Heart right ventricle (tissue), 16 donors: Measurements from ENCODE around the gene OXLD1. TPM values are rescaled to one million over a fixed set of nuclear protein-coding genes. Genes with fewer than 3 reads are reported as not detected.

Experiments used
- ATAC-seq, 8 donors: fragments of 200-7000 bp; cut with Tn5 transposase; one replicate each; pipeline ENCODE4 v1.9.1; 2020; ENCODE audit warnings: mild to moderate bottlenecking in 8 of 8, moderate library complexity in 8 of 8, moderate number of reproducible peaks in 1 of 8
- DNase-seq, 2 donors: peaks; one replicate each; pipeline ENCODE4 v3.0.0-alpha.2; 2020
- H3K27ac ChIP-seq, 10 donors: fragments of 200-600 bp; sonication (generic) in 2 of 10; one replicate each; pipeline versions ENCODE4 v1.5.0 to v1.8.0; 2020 to 2022; ENCODE audit warnings: mild to moderate bottlenecking in 3 of 10
- H3K27me3 ChIP-seq, 7 donors: fragments of 200-600 bp; one replicate each; pipeline ENCODE4 v1.8.0; 2021 to 2022; ENCODE audit warnings: mild to moderate bottlenecking in 2 of 7
- H3K36me3 ChIP-seq, 9 donors: fragments of 200-600 bp; sonication (generic) in 1 of 9; one replicate each; pipeline versions ENCODE4 v1.5.0 to v1.8.0; 2020 to 2022; ENCODE audit warnings: mild to moderate bottlenecking in 2 of 9
- H3K4me1 ChIP-seq, 9 donors: fragments of 200-600 bp; sonication (generic) in 1 of 9; one replicate each; pipeline versions ENCODE4 v1.5.0 to v1.8.0; 2020 to 2022; ENCODE audit warnings: mild to moderate bottlenecking in 4 of 9
- H3K4me3 ChIP-seq, 10 donors: fragments of 200-600 bp; sonication (generic) in 2 of 10; one replicate each; pipeline versions ENCODE4 v1.5.0 to v1.8.0; 2020 to 2022; ENCODE audit warnings: mild to moderate bottlenecking in 7 of 10, moderate library complexity in 2 of 10
- H3K9me3 ChIP-seq, 11 donors: fragments of 200-600 bp in 10 of 11; sonication (generic) in 2 of 11; one replicate each; pipeline versions ENCODE4 v1.5.0 to v1.8.0; 2013 to 2022; ENCODE audit warnings: mild to moderate bottlenecking in 2 of 11, control low read depth in 1 of 11, moderate library complexity in 1 of 11
- WGBS, 2 donors: extraction: QIAGEN DNeasy Blood & Tissue Kit; methylation state at CpG; one replicate each; pipeline ENCODE4 v1.1.7; 2013; ENCODE audit warnings: inconsistent platforms in 1 of 2; 5-methylcytosine and 5-hydroxymethylcytosine counted together
- intact Hi-C, 10 donors: fragments of 100-400 bp; cut with DNase I; formaldehyde crosslinking; loops; one replicate each; pipeline versions ENCODE4 v1.11.1 to v1.14.2; 2022
- polyA plus RNA-seq, 2 donors: library from polyadenylated mRNA; stranded (reverse); fragments of 200-250 nt; gene quantifications; one replicate each; pipeline ENCODE4 v1.2.3, GENCODE V29; 2013
- total RNA-seq, 10 donors: library from RNA; stranded (reverse); fragmentation: NEBNext Ultra II Directional in 3 of 10; extraction: Animal tissue kit (Norgen Biotek cat#: 25700) in 3 of 10; gene quantifications; one replicate each; pipeline versions ENCODE4 v1.2.1 to v1.2.4, GENCODE V29; 2021 to 2023
- TF ChIP-seq, protein P1 (sequence below), 9 donors: fragments of 200-600 bp; sonication (generic) in 2 of 9; IDR thresholded peaks; one replicate each; pipeline versions ENCODE4 v1.5.0 to v1.8.0; 2021 to 2022; ENCODE audit warnings: antibody characterized with exemption in 9 of 9, mild to moderate bottlenecking in 5 of 9, moderate library complexity in 1 of 9
- donor health status: Arrhythmogenic right ventricular cardiomyopathy.
- donor health status: ischemic (EF 13 %, LVEDD 7.1; RV severe dilation, severe dysfunction).
- donor health status: healthy with polysubstance abuse.
- donor health status: DM: no; HTN: yes; CAD: no.
- donor health status: DM: no; HTN: no; CAD: no.
- donor health status: ischemic (EF 25% LVEDD 6.9; RV normal size, moderate dysfunction).
- donor health status: ischemic (EF 25% LVEDD 5.7; RV mildly dilated, moderate dysfunction).
- donor health status: healthy.
- donor health status: DM: yes; HTN: yes; CAD: no.
- donor health status: Ischemic cardiomyopathy.
- donor health status: ischemic (EF 35%, LVEDD 5.7; RV mildly dilated, moderate dysfunction).
- donor health status: nonischemic (EF 11% LVEDD 7.7; RV severe dilation, severe dysfunction).
- donor health status: DM: yes; HTN: yes; CAD: no.
- donor health status: PGD.
- donor health status: ischemic (EF 29% LVEDD 5.4; RV normal size, mild dysfunction).
- donor health status: nonischemic (EF 23%, LVEDD 6.1; RV moderate dilation, normal function).

The OXLD1 gene
- total and polyA plus RNA-seq, 12 donors = 12.6 to 51.8 (median 18.3) TPM

DNA sequence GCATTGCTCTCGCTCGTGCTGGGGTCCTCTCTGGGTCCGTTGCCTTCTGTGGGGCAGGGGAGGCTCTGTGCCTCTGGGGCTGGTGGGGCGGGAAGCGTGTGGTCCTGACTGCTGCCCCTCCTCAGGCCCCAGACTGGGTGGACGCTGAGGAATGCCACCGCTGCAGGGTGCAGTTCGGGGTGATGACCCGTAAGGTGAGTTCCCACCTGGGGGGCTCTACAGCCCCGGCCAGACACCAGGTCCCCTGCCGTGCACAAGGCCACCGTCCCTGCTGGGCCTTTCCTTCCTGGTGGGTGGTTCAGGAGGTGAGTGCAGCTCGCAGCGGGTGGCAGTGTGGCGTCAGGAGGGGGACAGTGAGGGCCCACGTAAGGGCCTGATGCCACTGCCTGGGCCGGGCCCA is 24.1 kb upstream of the OXLD1 start:
- TF ChIP-seq, protein P1, sequence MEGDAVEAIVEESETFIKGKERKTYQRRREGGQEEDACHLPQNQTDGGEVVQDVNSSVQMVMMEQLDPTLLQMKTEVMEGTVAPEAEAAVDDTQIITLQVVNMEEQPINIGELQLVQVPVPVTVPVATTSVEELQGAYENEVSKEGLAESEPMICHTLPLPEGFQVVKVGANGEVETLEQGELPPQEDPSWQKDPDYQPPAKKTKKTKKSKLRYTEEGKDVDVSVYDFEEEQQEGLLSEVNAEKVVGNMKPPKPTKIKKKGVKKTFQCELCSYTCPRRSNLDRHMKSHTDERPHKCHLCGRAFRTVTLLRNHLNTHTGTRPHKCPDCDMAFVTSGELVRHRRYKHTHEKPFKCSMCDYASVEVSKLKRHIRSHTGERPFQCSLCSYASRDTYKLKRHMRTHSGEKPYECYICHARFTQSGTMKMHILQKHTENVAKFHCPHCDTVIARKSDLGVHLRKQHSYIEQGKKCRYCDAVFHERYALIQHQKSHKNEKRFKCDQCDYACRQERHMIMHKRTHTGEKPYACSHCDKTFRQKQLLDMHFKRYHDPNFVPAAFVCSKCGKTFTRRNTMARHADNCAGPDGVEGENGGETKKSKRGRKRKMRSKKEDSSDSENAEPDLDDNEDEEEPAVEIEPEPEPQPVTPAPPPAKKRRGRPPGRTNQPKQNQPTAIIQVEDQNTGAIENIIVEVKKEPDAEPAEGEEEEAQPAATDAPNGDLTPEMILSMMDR (IDR thresholded peaks at IDR 0.05) = no peak

DNA sequence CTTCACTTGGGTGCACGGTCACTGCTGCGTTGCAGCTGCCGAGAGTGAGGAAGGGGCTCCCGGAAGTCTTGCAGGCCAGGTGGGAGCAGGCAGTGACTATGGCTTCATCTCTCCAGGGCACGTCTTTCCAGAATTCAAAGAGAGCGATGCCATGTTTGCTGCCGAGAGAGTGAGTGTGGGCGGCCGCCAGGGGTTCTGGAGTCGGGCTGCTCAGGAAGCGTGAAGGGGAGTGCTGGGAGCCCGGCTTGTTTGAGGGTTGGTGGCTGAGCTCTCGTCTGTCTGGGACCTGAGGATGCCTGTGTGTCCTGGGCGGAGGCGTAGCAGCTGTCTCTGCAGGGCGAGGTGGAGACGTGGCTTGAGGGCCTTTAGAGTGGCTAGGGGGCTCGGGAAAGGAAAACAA is 23.7 kb upstream of the OXLD1 start:
- intact Hi-C loops = no loop called here
- WGBS, 2 donors = 88 to 90% methylated on average over 18 of the region's 18 CpGs
- TF ChIP-seq, protein P1 (IDR thresholded peaks at IDR 0.05) = no peak

More for the DNA sequence above, 24.1 kb upstream of the OXLD1 start:
- Histone ChIP-seq H3K9me3 (no peaks in the 10 kb centered on the region), H3K27ac (no peak overlapping the region), H3K36me3 (peaks cover 5 to 100% (median 86%) of the 10 kb centered on the region in 9 donors), H3K27me3 (no peaks in the 10 kb centered on the region), H3K4me1 (peaks cover under 1 to 9% (median 5%) of the 10 kb centered on the region in 9 donors), H3K4me3 (no peak overlapping the region)
- ATAC-seq = no peak
- DNase-seq = no peak
- intact Hi-C loops = no loop called here
- WGBS, 2 donors = 86% methylated on average over 17 of the region's 17 CpGs

DNA sequence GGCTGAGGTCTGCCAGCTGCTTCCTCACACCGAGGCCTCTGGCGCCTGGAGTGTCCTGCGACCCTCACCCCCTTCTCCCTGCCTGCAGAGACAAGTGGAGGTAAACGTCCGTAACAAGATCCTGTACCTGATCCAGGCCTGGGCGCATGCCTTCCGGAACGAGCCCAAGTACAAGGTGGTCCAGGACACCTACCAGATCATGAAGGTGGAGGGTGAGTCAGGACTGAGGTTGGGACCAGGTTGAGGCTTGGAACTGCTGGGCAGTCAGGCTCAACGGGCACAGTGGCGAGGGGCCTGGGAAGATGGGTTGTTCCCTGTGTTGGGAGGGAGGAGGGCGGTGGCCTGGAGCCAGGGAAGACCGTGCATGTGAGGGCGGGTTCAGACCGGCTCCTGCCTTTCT is 22.2 kb upstream of the OXLD1 start:
- no peak overlapping the region for H3K27ac ChIP-seq
- no peak for DNase-seq
- WGBS, 2 donors = 89% methylated on average over 14 of the region's 14 CpGs
- H3K4me3 ChIP-seq = no peak overlapping the region
- peaks cover 5 to 84% (median 68%) of the 10 kb centered on the region in 9 donors for H3K36me3 ChIP-seq
- peaks cover 12 to 22% (median 18%) of the 10 kb centered on the region in 9 donors for H3K4me1 ChIP-seq
- intact Hi-C loops = no loop called here
- H3K9me3 ChIP-seq = no peaks in the 10 kb centered on the region
- TF ChIP-seq, protein P1 (IDR thresholded peaks at IDR 0.05) = no peak
- no peaks in the 10 kb centered on the region for H3K27me3 ChIP-seq
- ATAC-seq = no peak

More for the DNA sequence above, 23.7 kb upstream of the OXLD1 start:
- H3K27me3 ChIP-seq = no peaks in the 10 kb centered on the region
- no peaks in the 10 kb centered on the region for H3K9me3 ChIP-seq
- H3K27ac ChIP-seq = no peak overlapping the region
- H3K4me3 ChIP-seq = no peak overlapping the region
- no peak for DNase-seq
- ATAC-seq = no peak
- peaks cover 6 to 14% (median 9%) of the 10 kb centered on the region in 9 donors for H3K4me1 ChIP-seq
- peaks cover 5 to 99% (median 81%) of the 10 kb centered on the region in 9 donors for H3K36me3 ChIP-seq

DNA sequence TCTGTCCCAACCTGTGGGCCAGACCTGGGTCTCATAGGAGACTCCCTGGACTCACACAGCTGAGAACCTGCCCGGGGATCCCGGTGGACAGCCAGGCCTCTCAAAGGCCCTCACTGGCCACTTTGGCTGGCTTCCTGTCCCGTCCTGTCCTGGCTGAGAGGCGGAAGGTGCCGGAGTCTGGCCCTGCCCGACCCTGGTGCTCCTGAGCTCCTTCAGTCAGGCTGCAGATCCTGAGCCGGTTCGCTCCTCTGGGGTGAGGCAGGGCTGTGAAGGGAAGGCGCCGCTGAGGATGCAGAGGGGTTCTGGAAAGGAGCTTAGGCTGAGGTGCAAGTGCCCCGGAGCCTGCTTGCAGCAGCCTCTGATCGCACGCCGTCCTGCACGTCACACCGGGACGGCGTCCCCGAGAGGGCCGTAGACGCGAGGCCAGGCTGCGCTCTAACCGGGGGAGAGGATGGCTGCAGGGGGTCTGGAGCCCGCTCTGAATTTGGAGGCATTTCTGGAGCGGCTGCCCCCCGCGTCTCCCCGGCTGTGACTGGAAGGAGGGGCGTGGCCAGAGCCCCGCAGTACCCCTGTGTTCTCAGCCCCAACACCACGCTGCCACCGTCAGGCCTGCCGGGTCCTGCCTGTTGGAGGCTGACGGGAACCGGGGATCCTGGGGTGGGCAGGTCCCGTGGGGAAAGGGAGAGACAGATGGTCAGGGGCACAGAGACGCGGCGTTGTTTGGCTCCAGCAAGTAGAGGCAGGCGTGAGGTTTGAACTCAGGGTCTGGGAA is 21.6 kb upstream of the OXLD1 start:
- no peak for ATAC-seq
- Histone ChIP-seq H3K9me3 (no peaks in the 10 kb centered on the region), H3K27me3 (no peaks in the 10 kb centered on the region), H3K27ac (no peak overlapping the region), H3K36me3 (peaks cover 2 to 77% (median 61%) of the 10 kb centered on the region in 9 donors), H3K4me1 (peaks cover 12 to 25% (median 19%) of the 10 kb centered on the region in 9 donors), H3K4me3 (no peak overlapping the region)
- TF ChIP-seq, protein P1 (IDR thresholded peaks at IDR 0.05) = no peak
- intact Hi-C loops = no loop called here
- WGBS, 2 donors = 92 to 93% methylated on average over 41 of the region's 41 CpGs
- DNase-seq = no peak
